ENCODE measurements around the gene GNAO1. TPM values are rescaled to one million over a fixed set of nuclear protein-coding genes. Genes with fewer than 3 reads are reported as not detected.

Gene GNAO1
- polyA plus RNA-seq, 4 donors, result 0.81 to 8.2 (median 3.2) TPM

- no peaks in the 10 kb centered on the region for H3K9me3 ChIP-seq (ENCODE audit: control insufficient read depth in 2 of 2, insufficient read depth in 1 of 2, low read depth in 1 of 2, low read length in 1 of 2)
- peak in 1 of 2 donors; percentile 19 for DNase-seq
- FAIRE-seq, result no peak
- H3K36me3 ChIP-seq (ENCODE audit: control insufficient read depth in 3 of 3, insufficient read depth in 2 of 3, low read depth in 1 of 3, low read length in 3 of 3), result no peaks in the 10 kb centered on the region
- H3K27ac ChIP-seq (ENCODE audit: low read depth in 1 of 3, low read length in 2 of 3), result peak overlapping the region in 1 of 3 donors; percentile 4
- H3K4me1 ChIP-seq (ENCODE audit: control insufficient read depth in 3 of 3, insufficient read depth in 2 of 3, low read depth in 1 of 3, low read length in 2 of 3), result no peaks in the 10 kb centered on the region
- WGBS, 3 donors, result 61 to 76% (median 67%) methylated on average over 12 of the region's 12 CpGs
- H3K4me3 ChIP-seq (ENCODE audit: low read depth in 1 of 3, low read length in 3 of 3), result no peak overlapping the region
- H3K27me3 ChIP-seq (ENCODE audit: control insufficient read depth in 3 of 3, insufficient read depth in 3 of 3, low read length in 3 of 3), result no peaks in the 10 kb centered on the region
Measured at GRCh38 chr16:56295739-56296527, 104.6 kb downstream of the GNAO1 start.

GRCh38 chr16:56297684-56298083 is 106.4 kb downstream of the GNAO1 start:
- no peaks in the 10 kb centered on the region for H3K9me3 ChIP-seq (ENCODE audit: control insufficient read depth in 2 of 2, insufficient read depth in 1 of 2, low read depth in 1 of 2, low read length in 1 of 2)
- FAIRE-seq (no peak), DNase-seq (no peak)
- H3K27ac ChIP-seq (ENCODE audit: low read depth in 1 of 3, low read length in 2 of 3), result no peak overlapping the region
- 87 to 90% (median 88%) methylated on average over 7 of the region's 7 CpGs for WGBS, 3 donors
- H3K4me3 ChIP-seq (ENCODE audit: low read depth in 1 of 3, low read length in 3 of 3), result no peak overlapping the region
- H3K27me3 ChIP-seq (ENCODE audit: control insufficient read depth in 3 of 3, insufficient read depth in 3 of 3, low read length in 3 of 3), result no peaks in the 10 kb centered on the region
- no peaks in the 10 kb centered on the region for H3K4me1 ChIP-seq (ENCODE audit: control insufficient read depth in 3 of 3, insufficient read depth in 2 of 3, low read depth in 1 of 3, low read length in 2 of 3)
- no peaks in the 10 kb centered on the region for H3K36me3 ChIP-seq (ENCODE audit: control insufficient read depth in 3 of 3, insufficient read depth in 2 of 3, low read depth in 1 of 3, low read length in 3 of 3)

- no peak for DNase-seq
- no peaks in the 10 kb centered on the region for H3K27me3 ChIP-seq (ENCODE audit: control insufficient read depth in 3 of 3, insufficient read depth in 3 of 3, low read length in 3 of 3)
- WGBS, 3 donors, result 82 to 86% (median 86%) methylated on average over 8 of the region's 8 CpGs
- H3K36me3 ChIP-seq (ENCODE audit: control insufficient read depth in 3 of 3, insufficient read depth in 2 of 3, low read depth in 1 of 3, low read length in 3 of 3), result peaks cover 0 to 2% (median 0%) of the 10 kb centered on the region in 3 donors
- H3K9me3 ChIP-seq (ENCODE audit: control insufficient read depth in 2 of 2, insufficient read depth in 1 of 2, low read depth in 1 of 2, low read length in 1 of 2), result no peaks in the 10 kb centered on the region
- no peaks in the 10 kb centered on the region for H3K4me1 ChIP-seq (ENCODE audit: control insufficient read depth in 3 of 3, insufficient read depth in 2 of 3, low read depth in 1 of 3, low read length in 2 of 3)
- H3K27ac ChIP-seq (ENCODE audit: low read depth in 1 of 3, low read length in 2 of 3), result no peak overlapping the region
- no peak overlapping the region for H3K4me3 ChIP-seq (ENCODE audit: low read depth in 1 of 3, low read length in 3 of 3)
- no peak for FAIRE-seq
Measured at GRCh38 chr16:56298116-56298515, 106.8 kb downstream of the GNAO1 start.

- 44 to 67% (median 55%) methylated on average over 7 of the region's 7 CpGs for WGBS, 3 donors
- DNase-seq (no peak), FAIRE-seq (no peak)
- Histone ChIP-seq H3K4me1 (ENCODE audit: control insufficient read depth in 3 of 3, insufficient read depth in 2 of 3, low read depth in 1 of 3, low read length in 2 of 3) (no peaks in the 10 kb centered on the region), H3K27ac (ENCODE audit: low read depth in 1 of 3, low read length in 2 of 3) (no peak overlapping the region), H3K9me3 (ENCODE audit: control insufficient read depth in 2 of 2, insufficient read depth in 1 of 2, low read depth in 1 of 2, low read length in 1 of 2) (no peaks in the 10 kb centered on the region), H3K36me3 (ENCODE audit: control insufficient read depth in 3 of 3, insufficient read depth in 2 of 3, low read depth in 1 of 3, low read length in 3 of 3) (peaks cover 0 to 2% (median 0%) of the 10 kb centered on the region in 3 donors), H3K4me3 (ENCODE audit: low read depth in 1 of 3, low read length in 3 of 3) (no peak overlapping the region), H3K27me3 (ENCODE audit: control insufficient read depth in 3 of 3, insufficient read depth in 3 of 3, low read length in 3 of 3) (no peaks in the 10 kb centered on the region)
Measured at GRCh38 chr16:56298948-56299596, 107.8 kb downstream of the GNAO1 start.

- no peaks in the 10 kb centered on the region for H3K4me1 ChIP-seq (ENCODE audit: control insufficient read depth in 3 of 3, insufficient read depth in 2 of 3, low read depth in 1 of 3, low read length in 2 of 3)
- H3K36me3 ChIP-seq (ENCODE audit: control insufficient read depth in 3 of 3, insufficient read depth in 2 of 3, low read depth in 1 of 3, low read length in 3 of 3), result peaks cover 0 to 2% (median 0%) of the 10 kb centered on the region in 3 donors
- H3K27ac ChIP-seq (ENCODE audit: low read depth in 1 of 3, low read length in 2 of 3), result no peak overlapping the region
- WGBS, 3 donors, result 67 to 74% (median 72%) methylated on average over 4 of the region's 4 CpGs
- H3K4me3 ChIP-seq (ENCODE audit: low read depth in 1 of 3, low read length in 3 of 3), result no peak overlapping the region
- H3K9me3 ChIP-seq (ENCODE audit: control insufficient read depth in 2 of 2, insufficient read depth in 1 of 2, low read depth in 1 of 2, low read length in 1 of 2), result no peaks in the 10 kb centered on the region
- DNase-seq, result peak in 1 of 2 donors; percentile 9
- FAIRE-seq, result no peak
- no peaks in the 10 kb centered on the region for H3K27me3 ChIP-seq (ENCODE audit: control insufficient read depth in 3 of 3, insufficient read depth in 3 of 3, low read length in 3 of 3)
Measured at GRCh38 chr16:56300242-56300623, 108.9 kb downstream of the GNAO1 start.

GRCh38 chr16:56300891-56301850 is 109.9 kb downstream of the GNAO1 start:
- Histone ChIP-seq H3K27me3 (ENCODE audit: control insufficient read depth in 3 of 3, insufficient read depth in 3 of 3, low read length in 3 of 3) (no peaks in the 10 kb centered on the region), H3K27ac (ENCODE audit: low read depth in 1 of 3, low read length in 2 of 3) (no peak overlapping the region), H3K9me3 (ENCODE audit: control insufficient read depth in 2 of 2, insufficient read depth in 1 of 2, low read depth in 1 of 2, low read length in 1 of 2) (no peaks in the 10 kb centered on the region), H3K36me3 (ENCODE audit: control insufficient read depth in 3 of 3, insufficient read depth in 2 of 3, low read depth in 1 of 3, low read length in 3 of 3) (peaks cover 0 to 2% (median 0%) of the 10 kb centered on the region in 3 donors), H3K4me3 (ENCODE audit: low read depth in 1 of 3, low read length in 3 of 3) (no peak overlapping the region), H3K4me1 (ENCODE audit: control insufficient read depth in 3 of 3, insufficient read depth in 2 of 3, low read depth in 1 of 3, low read length in 2 of 3) (no peaks in the 10 kb centered on the region)
- DNase-seq (no peak), FAIRE-seq (no peak)
- WGBS, 3 donors, result 71 to 75% (median 73%) methylated on average over 14 of the region's 14 CpGs

- no peak for FAIRE-seq
- Histone ChIP-seq H3K27ac (ENCODE audit: low read depth in 1 of 3, low read length in 2 of 3) (no peak overlapping the region), H3K36me3 (ENCODE audit: control insufficient read depth in 3 of 3, insufficient read depth in 2 of 3, low read depth in 1 of 3, low read length in 3 of 3) (peaks cover 0 to 2% (median 0%) of the 10 kb centered on the region in 3 donors), H3K9me3 (ENCODE audit: control insufficient read depth in 2 of 2, insufficient read depth in 1 of 2, low read depth in 1 of 2, low read length in 1 of 2) (no peaks in the 10 kb centered on the region), H3K4me1 (ENCODE audit: control insufficient read depth in 3 of 3, insufficient read depth in 2 of 3, low read depth in 1 of 3, low read length in 2 of 3) (no peaks in the 10 kb centered on the region), H3K4me3 (ENCODE audit: low read depth in 1 of 3, low read length in 3 of 3) (no peak overlapping the region), H3K27me3 (ENCODE audit: control insufficient read depth in 3 of 3, insufficient read depth in 3 of 3, low read length in 3 of 3) (no peaks in the 10 kb centered on the region)
- DNase-seq, result no peak
- WGBS, 3 donors, result 79 to 88% (median 87%) methylated on average over 5 of the region's 5 CpGs
Measured at GRCh38 chr16:56302506-56302905, 111.2 kb downstream of the GNAO1 start.

GRCh38 chr16:56303066-56303715 is 111.9 kb downstream of the GNAO1 start:
- no peak overlapping the region for H3K4me3 ChIP-seq (ENCODE audit: low read depth in 1 of 3, low read length in 3 of 3)
- peaks cover 0 to 2% (median 0%) of the 10 kb centered on the region in 3 donors for H3K36me3 ChIP-seq (ENCODE audit: control insufficient read depth in 3 of 3, insufficient read depth in 2 of 3, low read depth in 1 of 3, low read length in 3 of 3)
- H3K27ac ChIP-seq (ENCODE audit: low read depth in 1 of 3, low read length in 2 of 3), result no peak overlapping the region
- no peaks in the 10 kb centered on the region for H3K4me1 ChIP-seq (ENCODE audit: control insufficient read depth in 3 of 3, insufficient read depth in 2 of 3, low read depth in 1 of 3, low read length in 2 of 3)
- WGBS, 3 donors, result 80 to 89% (median 85%) methylated on average over 13 of the region's 13 CpGs
- no peaks in the 10 kb centered on the region for H3K27me3 ChIP-seq (ENCODE audit: control insufficient read depth in 3 of 3, insufficient read depth in 3 of 3, low read length in 3 of 3)
- no peak for FAIRE-seq
- no peaks in the 10 kb centered on the region for H3K9me3 ChIP-seq (ENCODE audit: control insufficient read depth in 2 of 2, insufficient read depth in 1 of 2, low read depth in 1 of 2, low read length in 1 of 2)
- DNase-seq, result no peak
